Esophagus squamous epithelium (tissue), 5 donors: ENCODE results near the gene CD38. TPM values are rescaled to one million over a fixed set of nuclear protein-coding genes. Genes with fewer than 3 reads are reported as not detected.
"Not testable (repeated sequence)": the region's sequence is repeated elsewhere in the genome, so short reads cannot be mapped to it uniquely, and the experiment has no call there.

Source experiments
- DNase-seq: peaks from one replicate; lab custom pipeline; 2025; lab: John Stamatoyannopoulos, UW
- H3K27ac ChIP-seq, 4 donors: fragments of 200-600 bp; sonication (generic); one replicate each; pipeline ENCODE4 v1.5.1; 2016 to 2019; ENCODE audit warnings: mild to moderate bottlenecking in 1 of 4
- H3K27me3 ChIP-seq, 4 donors: fragments of 200-600 bp; sonication (generic); 1 replicate in 3 of 4; 2 replicates in 1 of 4; pipeline versions ENCODE4 v1.5.1 to v1.6.0; 2017 to 2021; ENCODE audit warnings: antibody characterized with exemption in 1 of 4
- H3K36me3 ChIP-seq, 3 donors: fragments of 200-600 bp; sonication (generic); one replicate each; pipeline ENCODE4 v1.5.1; 2016 to 2019
- H3K4me1 ChIP-seq, 3 donors: fragments of 200-600 bp; sonication (generic); one replicate each; pipeline ENCODE4 v1.5.1; 2017 to 2019
- H3K4me3 ChIP-seq, 4 donors: fragments of 200-600 bp; sonication (generic); 1 replicate in 3 of 4; 2 replicates in 1 of 4; pipeline ENCODE4 v1.5.1; 2016 to 2019; ENCODE audit warnings: mild to moderate bottlenecking in 2 of 4, moderate library complexity in 1 of 4
- H3K9me3 ChIP-seq, 3 donors: fragments of 200-600 bp; sonication (generic); one replicate each; pipeline ENCODE4 v1.5.1; 2016 to 2019
- CTCF ChIP-seq, 6 experiments: fragments of 450-650 bp in 4 of 6; fragments of 200-600 bp in 2 of 6; sonication (generic) in 2 of 6; IDR thresholded peaks; one replicate each; pipeline ENCODE4 v1.5.1; 2016 to 2019; ENCODE audit warnings: antibody characterized with exemption in 6 of 6, mild to moderate bottlenecking in 4 of 6, moderate library complexity in 4 of 6
- POLR2A ChIP-seq, 4 donors: fragments of 450-650 bp; IDR thresholded peaks; one replicate each; pipeline ENCODE4 v1.6.1; 2017; ENCODE audit warnings: antibody characterized with exemption in 4 of 4, mild to moderate bottlenecking in 4 of 4, moderate library complexity in 3 of 4
- WGBS, 2 donors: methylation state at CpG; one replicate each; pipeline ENCODE4 v1.1.5; 2018; 5-methylcytosine and 5-hydroxymethylcytosine counted together
- intact Hi-C: fragments of 100-400 bp; cut with DNase I; formaldehyde crosslinking; loops from one replicate; pipeline ENCODE4 v1.15.0; 2022
- total RNA-seq, 4 donors: library from RNA; depleted of rRNA; stranded (reverse); fragments of >200 nt; gene quantifications; one replicate each; pipeline ENCODE4 v1.1.0, GENCODE V29; 2016
- donor health status: DM: yes; HTN: yes; CAD: no.

The CD38 gene
- 1 to 10 TPM; 1.1 to 2.5 (median 1.9) TPM for total RNA-seq

GRCh38 chr4:15778289-15779241 lies at the start of gene CD38:
Gene CD38, plus strand, starts transcription at chr4:15778328. Its CDS starts 87 bp downstream, at chr4:15778415.
- Histone ChIP-seq H3K36me3 (no peaks in the 10 kb centered on the region), H3K27ac (peak within 1 kb of the TSS in 3 of 4 donors; percentile 36 to 37 (median 37)), H3K27me3 (peaks cover 0 to 48% (median 0%) of the 10 kb centered on the region in 4 donors), H3K4me3 (peak within 1 kb of the TSS; percentile 43 to 75 (median 55)), H3K9me3 (no peaks in the 10 kb centered on the region), H3K4me1 (peaks cover 0 to 23% (median 8%) of the 10 kb centered on the region in 3 donors)
- 6 to 13% methylated on average over 15 to 27 of the region's 76 CpGs for WGBS, 2 donors
- no peak for DNase-seq
- intact Hi-C loops: no loop called here
- TF ChIP-seq CTCF (IDR thresholded peaks at IDR 0.05) (no peak), POLR2A (IDR thresholded peaks at IDR 0.05) (peak in 1 of 4 donors; percentile 41)

- no peaks in the 10 kb centered on the region for H3K9me3 ChIP-seq
- WGBS, 2 donors: 18 to 19% methylated on average over 3 of the region's 3 CpGs
- H3K27me3 ChIP-seq: no peaks in the 10 kb centered on the region
- H3K4me3 ChIP-seq: no peak overlapping the region
- DNase-seq: no peak
- H3K27ac ChIP-seq: no peak overlapping the region
- H3K36me3 ChIP-seq: no peaks in the 10 kb centered on the region
- intact Hi-C loops: no loop called here
- TF ChIP-seq POLR2A (IDR thresholded peaks at IDR 0.05) (no peak), CTCF (IDR thresholded peaks at IDR 0.05) (peak; percentile 71 to 90 (median 82))
- H3K4me1 ChIP-seq: no peaks in the 10 kb centered on the region
These were observed 48.1 kb upstream of the CD38 start for GRCh38 chr4:15729910-15730533.

GRCh38 chr4:15733061-15733460 lies 45.1 kb upstream of the CD38 start:
- H3K4me3 ChIP-seq, H3K36me3 ChIP-seq, DNase-seq, intact Hi-C loops, H3K27ac ChIP-seq, H3K4me1 ChIP-seq, H3K9me3 ChIP-seq: not testable (repeated sequence)
- peaks cover 0 to 20% (median 0%) of the 10 kb centered on the region in 4 donors for H3K27me3 ChIP-seq
- 77 to 78% methylated on average over 5 of the region's 5 CpGs for WGBS, 2 donors

- TF ChIP-seq POLR2A (IDR thresholded peaks at IDR 0.05) (no peak), CTCF (IDR thresholded peaks at IDR 0.05) (no peak)
- Histone ChIP-seq H3K4me1 (no peaks in the 10 kb centered on the region), H3K36me3 (no peaks in the 10 kb centered on the region), H3K27ac (no peak overlapping the region), H3K9me3 (no peaks in the 10 kb centered on the region), H3K27me3 (peaks cover 0 to 21% (median 0%) of the 10 kb centered on the region in 4 donors), H3K4me3 (no peak overlapping the region)
- DNase-seq: no peak
- intact Hi-C loops: no loop called here
- WGBS, 2 donors: 76 to 80% methylated on average over 5 to 6 of the region's 6 CpGs
These were observed 42.6 kb upstream of the CD38 start for GRCh38 chr4:15735536-15735935.

- Histone ChIP-seq H3K4me1 (no peaks in the 10 kb centered on the region), H3K27me3 (peaks cover 0 to 21% (median 0%) of the 10 kb centered on the region in 4 donors), H3K4me3 (no peak overlapping the region), H3K9me3 (peaks cover 0 to under 1% (median 0%) of the 10 kb centered on the region in 3 donors), H3K36me3 (no peaks in the 10 kb centered on the region), H3K27ac (no peak overlapping the region)
- intact Hi-C loops: no loop called here
- WGBS, 2 donors: 58 to 68% methylated on average over 3 to 4 of the region's 4 CpGs
- TF ChIP-seq POLR2A (IDR thresholded peaks at IDR 0.05) (no peak), CTCF (IDR thresholded peaks at IDR 0.05) (no peak)
- DNase-seq: no peak
These were observed 41.5 kb upstream of the CD38 start for GRCh38 chr4:15736514-15737050.
